BLaER1 treated with 17β-estradiol and CSF1 and Interleukin-3, amounts not matched to agents 10 nM and 100 nM (cell line): ENCODE results near the gene PCDHGA9.
A peak's percentile ranks its signal among the peaks of the same experiment; 100 is the strongest.

ENCODE experiments used
- H3K27ac ChIP-seq, 11 experiments: shearing (Covaris generic); formaldehyde crosslinking; 2 replicates each; pipeline ENCODE4 v1.8.1; 2022
- H3K27me3 ChIP-seq, 11 experiments: shearing (Covaris generic); formaldehyde crosslinking; 2 replicates each; pipeline ENCODE4 v1.8.1; 2022
- H3K36me3 ChIP-seq, 11 experiments: shearing (Covaris generic); formaldehyde crosslinking; 2 replicates each; pipeline ENCODE4 v1.8.1; 2022
- H3K4me1 ChIP-seq, 10 experiments: shearing (Covaris generic); formaldehyde crosslinking; 2 replicates each; pipeline ENCODE4 v1.8.1; 2022
- H3K4me2 ChIP-seq, 11 experiments: shearing (Covaris generic); formaldehyde crosslinking; 2 replicates each; pipeline ENCODE4 v1.8.1; 2022
- H3K4me3 ChIP-seq, 10 experiments: shearing (Covaris generic); formaldehyde crosslinking; 2 replicates each; pipeline ENCODE4 v1.8.1; 2022
- H3K9ac ChIP-seq, 11 experiments: shearing (Covaris generic); formaldehyde crosslinking; 2 replicates each; pipeline ENCODE4 v1.8.1; 2022
- H3K9me3 ChIP-seq, 11 experiments: shearing (Covaris generic); formaldehyde crosslinking; replicated peaks in 1 of 11; 2 replicates each; pipeline ENCODE4 v1.8.1; 2022
- H4K20me1 ChIP-seq, 11 experiments: shearing (Covaris generic); formaldehyde crosslinking; 2 replicates each; pipeline ENCODE4 v1.8.1; 2022
- Cebpa-rat ChIP-seq, 11 experiments: shearing (Covaris generic); IDR thresholded peaks; 2 replicates each; pipeline ENCODE4 v1.8.1; 2022

Gene PCDHGA9

GRCh38 chr5:141402553-141403243, at the start of gene PCDHGA9:
Gene PCDHGA9 (plus strand): TSS chr5:141402778. CDS start chr5:141402953, 175 bp downstream.
- H3K9me3 ChIP-seq, result peaks cover 37 to 66% (median 49%) of the 10 kb centered on the region in 11 experiments
- no peaks in the 10 kb centered on the region for H3K27me3 ChIP-seq
- no peaks in the 10 kb centered on the region for H4K20me1 ChIP-seq
- no peak within 1 kb of the TSS for H3K9ac ChIP-seq
- no peak for TF ChIP-seq Cebpa-rat (IDR thresholded peaks at IDR 0.05)
- no peak within 1 kb of the TSS for H3K27ac ChIP-seq
- no peak within 1 kb of the TSS for H3K4me3 ChIP-seq
- H3K4me2 ChIP-seq, result no peak within 1 kb of the TSS
- no peaks in the 10 kb centered on the region for H3K36me3 ChIP-seq
- no peaks in the 10 kb centered on the region for H3K4me1 ChIP-seq

- H3K27ac ChIP-seq, result no peak within 1 kb of the TSS
- no peak for TF ChIP-seq Cebpa-rat (IDR thresholded peaks at IDR 0.05)
- peaks cover 69 to 93% (median 81%) of the 10 kb centered on the region in 11 experiments for H3K9me3 ChIP-seq
- H3K4me2 ChIP-seq, result no peak within 1 kb of the TSS
- peaks cover 0 to 5% (median 0%) of the 10 kb centered on the region in 11 experiments; a peak in 1 of 22 replicates for H3K36me3 ChIP-seq
- no peak within 1 kb of the TSS for H3K9ac ChIP-seq
- H3K27me3 ChIP-seq, result no peaks in the 10 kb centered on the region
- H4K20me1 ChIP-seq, result no peaks in the 10 kb centered on the region
- no peak within 1 kb of the TSS for H3K4me3 ChIP-seq
- H3K4me1 ChIP-seq, result no peaks in the 10 kb centered on the region
Measured at GRCh38 chr5:141354900-141355469, 47.6 kb upstream of the PCDHGA9 start, which contains the start of gene PCDHGA4. Gene PCDHGA4 (plus strand): TSS chr5:141355021. CDS start chr5:141355108, 87 bp downstream.

- no peak overlapping the region for H3K4me2 ChIP-seq
- no peaks in the 10 kb centered on the region for H3K4me1 ChIP-seq
- H3K27ac ChIP-seq, result no peak overlapping the region
- H3K4me3 ChIP-seq, result no peak overlapping the region
- no peak for TF ChIP-seq Cebpa-rat (IDR thresholded peaks at IDR 0.05)
- H3K36me3 ChIP-seq, result peaks cover 0 to 5% (median 0%) of the 10 kb centered on the region in 11 experiments; a peak in 1 of 22 replicates
- H3K9ac ChIP-seq, result no peak overlapping the region
- H3K27me3 ChIP-seq, result no peaks in the 10 kb centered on the region
- H3K9me3 ChIP-seq, result peaks cover 69 to 93% (median 81%) of the 10 kb centered on the region in 11 experiments
- no peaks in the 10 kb centered on the region for H4K20me1 ChIP-seq
Measured at GRCh38 chr5:141355641-141356040, 46.9 kb upstream of the PCDHGA9 start.

- no peak for TF ChIP-seq Cebpa-rat (IDR thresholded peaks at IDR 0.05)
- no peaks in the 10 kb centered on the region for H3K27me3 ChIP-seq
- no peak overlapping the region for H3K4me3 ChIP-seq
- no peak overlapping the region for H3K27ac ChIP-seq
- no peaks in the 10 kb centered on the region for H4K20me1 ChIP-seq
- H3K4me2 ChIP-seq, result no peak overlapping the region
- no peaks in the 10 kb centered on the region for H3K4me1 ChIP-seq
- H3K36me3 ChIP-seq, result peaks cover 0 to 5% (median 0%) of the 10 kb centered on the region in 11 experiments; a peak in 1 of 22 replicates
- no peak overlapping the region for H3K9ac ChIP-seq
- H3K9me3 ChIP-seq, result peaks cover 69 to 93% (median 81%) of the 10 kb centered on the region in 11 experiments
Measured at GRCh38 chr5:141356133-141356532, 46.4 kb upstream of the PCDHGA9 start.

- Histone ChIP-seq H3K36me3 (peaks cover 0 to 5% (median 0%) of the 10 kb centered on the region in 11 experiments; a peak in 1 of 22 replicates), H3K27me3 (no peaks in the 10 kb centered on the region), H3K9ac (no peak overlapping the region), H4K20me1 (no peaks in the 10 kb centered on the region), H3K4me2 (no peak overlapping the region), H3K9me3 (peaks cover 69 to 93% (median 81%) of the 10 kb centered on the region in 11 experiments), H3K27ac (no peak overlapping the region), H3K4me1 (no peaks in the 10 kb centered on the region), H3K4me3 (no peak overlapping the region)
- no peak for TF ChIP-seq Cebpa-rat (IDR thresholded peaks at IDR 0.05)
Measured at GRCh38 chr5:141356950-141357349, 45.6 kb upstream of the PCDHGA9 start.

GRCh38 chr5:141359790-141360426, 42.7 kb upstream of the PCDHGA9 start, which contains the start of gene PCDHGB2:
Gene PCDHGB2 (plus strand): TSS chr5:141359994. CDS start chr5:141360136, 142 bp downstream.
- H3K27me3 ChIP-seq, result no peaks in the 10 kb centered on the region
- H3K36me3 ChIP-seq, result peaks cover 0 to 8% (median 0%) of the 10 kb centered on the region in 11 experiments; a peak in 2 of 22 replicates
- no peaks in the 10 kb centered on the region; a peak in 1 of 20 replicates for H3K4me1 ChIP-seq
- H3K9ac ChIP-seq, result no peak within 1 kb of the TSS
- no peak within 1 kb of the TSS for H3K4me2 ChIP-seq
- peaks cover 74 to 97% (median 89%) of the 10 kb centered on the region in 11 experiments for H3K9me3 ChIP-seq
- H4K20me1 ChIP-seq, result no peaks in the 10 kb centered on the region
- H3K27ac ChIP-seq, result peak within 1 kb of the TSS in 1 of 11 experiments; percentile 15; a peak in 1 of 22 replicates
- no peak for TF ChIP-seq Cebpa-rat (IDR thresholded peaks at IDR 0.05)
- peak within 1 kb of the TSS in 8 of 10 experiments; percentile 9 to 44 (median 28); a peak in 7 of 20 replicates for H3K4me3 ChIP-seq

- H4K20me1 ChIP-seq, result no peaks in the 10 kb centered on the region
- TF ChIP-seq Cebpa-rat (IDR thresholded peaks at IDR 0.05), result no peak
- H3K36me3 ChIP-seq, result peaks cover 0 to 4% (median 0%) of the 10 kb centered on the region in 11 experiments; a peak in 2 of 22 replicates
- H3K27ac ChIP-seq, result no peak overlapping the region
- no peak overlapping the region for H3K4me2 ChIP-seq
- H3K9ac ChIP-seq, result no peak overlapping the region
- no peaks in the 10 kb centered on the region; a peak in 1 of 20 replicates for H3K4me1 ChIP-seq
- no peak overlapping the region for H3K4me3 ChIP-seq
- no peaks in the 10 kb centered on the region for H3K27me3 ChIP-seq
- H3K9me3 ChIP-seq, result peaks cover 74 to 97% (median 89%) of the 10 kb centered on the region in 11 experiments
Measured at GRCh38 chr5:141360685-141361084, 41.9 kb upstream of the PCDHGA9 start.

- no peak overlapping the region for H3K4me2 ChIP-seq
- no peaks in the 10 kb centered on the region for H3K27me3 ChIP-seq
- no peak for TF ChIP-seq Cebpa-rat (IDR thresholded peaks at IDR 0.05)
- H3K27ac ChIP-seq, result no peak overlapping the region
- H3K9ac ChIP-seq, result no peak overlapping the region
- no peaks in the 10 kb centered on the region for H4K20me1 ChIP-seq
- H3K9me3 ChIP-seq, result peaks cover 75 to 97% (median 85%) of the 10 kb centered on the region in 11 experiments
- H3K36me3 ChIP-seq, result peaks cover 0 to 6% (median 0%) of the 10 kb centered on the region in 11 experiments; a peak in 3 of 22 replicates
- H3K4me1 ChIP-seq, result no peaks in the 10 kb centered on the region; a peak in 1 of 20 replicates
- no peak overlapping the region for H3K4me3 ChIP-seq
Measured at GRCh38 chr5:141362719-141363118, 39.9 kb upstream of the PCDHGA9 start.
